Colonic mucosa (tissue), 4 donors: ENCODE data around the gene SMIM41. TPM values are rescaled to one million over a fixed set of nuclear protein-coding genes. Genes with fewer than 3 reads are reported as not detected.

Experiments used
- DNase-seq: peaks from one replicate; pipeline ENCODE4 v3.0.0-alpha.2; 2020
- H3K27ac ChIP-seq: fragments of 200-600 bp; one replicate; pipeline ENCODE4 v1.8.0; 2021
- H3K27me3 ChIP-seq: fragments of 200-600 bp; one replicate; pipeline ENCODE4 v1.8.0; 2021
- H3K36me3 ChIP-seq: fragments of 200-600 bp; one replicate; pipeline ENCODE4 v1.8.0; 2021
- H3K4me1 ChIP-seq: fragments of 200-600 bp; one replicate; pipeline ENCODE4 v1.8.0; 2021; ENCODE audit warnings: mild to moderate bottlenecking
- H3K4me3 ChIP-seq: fragments of 200-600 bp; one replicate; pipeline ENCODE4 v1.8.0; 2021
- H3K9ac ChIP-seq, 2 donors: one replicate each; pipeline ENCODE4 v1.7.0; 2013; ENCODE audit warnings: control low read depth in 2 of 2, low read depth in 2 of 2, low read length in 2 of 2
- H3K9me3 ChIP-seq: fragments of 200-600 bp; one replicate; pipeline ENCODE4 v1.8.0; 2021
- intact Hi-C: fragments of 100-400 bp; cut with DNase I; formaldehyde crosslinking; loops from one replicate; pipeline ENCODE4 v1.14.1; 2022
- total RNA-seq, 2 donors: library from RNA; stranded (reverse); fragmentation: NEBNext Ultra II Directional in 1 of 2; extraction: Animal tissue kit (Norgen Biotek cat#: 25700) in 1 of 2; gene quantifications; one replicate each; pipeline ENCODE4 v1.2.1, GENCODE V29; 2021
- TF ChIP-seq, protein P1 (sequence below): fragments of 200-600 bp; IDR thresholded peaks from one replicate; pipeline ENCODE4 v1.8.0; 2022; ENCODE audit warnings: antibody characterized with exemption, mild to moderate bottlenecking
- donor health status: healthy.
- donor health status: DM: no; HTN: no; CAD: no.
- donor health status: DM: no; HTN: no; CAD: no.

SMIM41 gene
- total RNA-seq, 2 donors from 2014 or later: 0.30 to 0.58 TPM

DNA sequence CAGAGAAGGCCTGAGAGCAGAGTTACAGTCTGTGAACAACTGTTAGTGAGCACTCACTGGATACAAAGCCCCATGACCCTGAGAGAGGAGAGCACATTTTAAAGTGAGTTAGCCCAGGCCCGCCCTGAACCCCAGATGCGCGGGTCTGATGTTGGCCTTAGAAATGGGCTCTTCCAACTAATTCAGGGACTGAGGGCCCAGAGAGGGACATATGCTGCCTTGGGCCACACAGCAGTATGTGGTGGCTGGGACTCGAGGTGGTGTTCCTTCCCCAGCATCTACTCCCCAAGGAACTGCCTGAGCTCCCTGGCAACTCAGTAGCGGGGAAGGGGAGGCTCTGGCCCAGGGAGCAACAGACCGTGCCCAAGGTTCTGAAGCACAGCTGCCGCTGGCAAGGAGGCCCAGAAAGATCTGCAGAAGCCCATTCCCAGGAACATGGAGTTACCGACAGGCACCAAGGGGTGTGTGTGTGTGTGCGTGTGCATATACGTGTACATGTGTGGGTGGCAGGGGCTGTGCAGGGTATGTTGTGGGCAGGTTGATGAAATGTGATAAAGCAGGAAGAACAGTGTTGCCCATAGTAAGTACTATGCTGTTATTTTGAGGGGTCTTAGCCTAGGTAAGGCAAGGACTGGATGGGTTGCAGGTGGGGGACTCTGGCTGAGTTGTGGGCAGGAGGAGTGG is 71.8 kb downstream of the SMIM41 start:
- H3K36me3 ChIP-seq: no peaks in the 10 kb centered on the region
- H3K4me1 ChIP-seq: peaks cover 24% of the 10 kb centered on the region
- no peaks in the 10 kb centered on the region for H3K27me3 ChIP-seq
- no peak for DNase-seq
- peak overlapping the region; percentile 46 to 66 for H3K9ac ChIP-seq
- TF ChIP-seq, protein P1, sequence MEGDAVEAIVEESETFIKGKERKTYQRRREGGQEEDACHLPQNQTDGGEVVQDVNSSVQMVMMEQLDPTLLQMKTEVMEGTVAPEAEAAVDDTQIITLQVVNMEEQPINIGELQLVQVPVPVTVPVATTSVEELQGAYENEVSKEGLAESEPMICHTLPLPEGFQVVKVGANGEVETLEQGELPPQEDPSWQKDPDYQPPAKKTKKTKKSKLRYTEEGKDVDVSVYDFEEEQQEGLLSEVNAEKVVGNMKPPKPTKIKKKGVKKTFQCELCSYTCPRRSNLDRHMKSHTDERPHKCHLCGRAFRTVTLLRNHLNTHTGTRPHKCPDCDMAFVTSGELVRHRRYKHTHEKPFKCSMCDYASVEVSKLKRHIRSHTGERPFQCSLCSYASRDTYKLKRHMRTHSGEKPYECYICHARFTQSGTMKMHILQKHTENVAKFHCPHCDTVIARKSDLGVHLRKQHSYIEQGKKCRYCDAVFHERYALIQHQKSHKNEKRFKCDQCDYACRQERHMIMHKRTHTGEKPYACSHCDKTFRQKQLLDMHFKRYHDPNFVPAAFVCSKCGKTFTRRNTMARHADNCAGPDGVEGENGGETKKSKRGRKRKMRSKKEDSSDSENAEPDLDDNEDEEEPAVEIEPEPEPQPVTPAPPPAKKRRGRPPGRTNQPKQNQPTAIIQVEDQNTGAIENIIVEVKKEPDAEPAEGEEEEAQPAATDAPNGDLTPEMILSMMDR: no peak
- H3K27ac ChIP-seq: peak overlapping the region; percentile 68
- no peaks in the 10 kb centered on the region for H3K9me3 ChIP-seq
- no peak overlapping the region for H3K4me3 ChIP-seq
- intact Hi-C loops: no loop called here

DNA sequence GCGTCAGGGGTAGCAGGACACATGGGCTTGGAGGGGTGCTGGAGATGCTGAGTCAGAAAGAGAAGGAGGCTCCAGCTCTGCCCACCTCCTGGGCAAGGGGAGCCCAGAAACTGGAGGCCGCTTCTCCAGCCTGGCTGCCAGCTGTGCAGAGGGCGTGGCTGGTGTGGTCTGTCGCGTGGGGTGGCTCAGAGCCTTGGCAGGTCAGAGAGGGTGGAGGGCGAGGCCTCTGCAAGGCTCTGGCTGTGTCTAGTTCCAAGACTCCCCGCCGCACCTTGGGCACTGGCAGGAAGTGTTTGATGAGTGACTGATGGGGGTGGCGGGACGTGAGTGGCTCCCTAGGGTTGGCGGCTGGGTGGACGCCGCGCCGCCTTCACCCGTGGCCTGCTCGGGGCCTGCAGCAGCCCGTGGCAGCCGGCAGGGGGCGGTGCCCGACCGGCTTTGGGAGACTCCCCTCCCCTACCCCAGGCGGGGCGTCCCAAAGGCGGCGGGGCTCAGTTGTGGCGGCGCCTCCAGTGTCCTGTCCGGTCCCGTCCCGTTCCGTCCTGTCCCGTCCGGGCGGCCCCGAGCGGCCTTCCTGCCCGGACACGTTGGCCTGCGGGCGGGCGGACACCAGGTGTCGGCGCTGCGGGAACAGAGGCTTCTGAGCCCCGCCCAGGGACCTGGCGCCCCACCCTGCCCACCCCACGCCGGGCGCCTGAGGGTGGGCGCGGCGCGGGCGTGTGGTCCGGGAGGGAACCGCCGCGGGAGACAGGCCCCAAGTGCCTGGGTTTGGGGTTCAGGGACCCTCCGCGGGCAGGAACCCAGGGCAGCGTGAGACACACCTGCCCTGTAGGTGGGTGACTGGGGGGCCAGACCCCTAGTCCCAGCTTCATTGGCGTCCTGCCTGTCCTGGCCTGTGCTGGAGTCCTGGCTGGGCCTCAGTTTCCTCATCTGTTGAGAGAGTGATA is 72.6 kb downstream of the SMIM41 start:
- Histone ChIP-seq H3K27ac (peak overlapping the region; percentile 68), H3K4me1 (peaks cover 18% of the 10 kb centered on the region), H3K4me3 (peak overlapping the region; percentile 37)

GRCh38 chr12:52152905-52153317 is 73.4 kb downstream of the SMIM41 start:
- H3K27ac ChIP-seq: no peak overlapping the region
- peak overlapping the region; percentile 18 to 64 for H3K9ac ChIP-seq
- no peak overlapping the region for H3K4me3 ChIP-seq
- DNase-seq: no peak
- peaks cover 10% of the 10 kb centered on the region for H3K4me1 ChIP-seq
- H3K36me3 ChIP-seq: no peaks in the 10 kb centered on the region
- H3K9me3 ChIP-seq: no peaks in the 10 kb centered on the region
- intact Hi-C loops: no loop called here
- TF ChIP-seq, protein P1: no peak
- H3K27me3 ChIP-seq: no peaks in the 10 kb centered on the region

More for the DNA sequence above, 72.6 kb downstream of the SMIM41 start:
- H3K9me3 ChIP-seq: no peaks in the 10 kb centered on the region
- TF ChIP-seq, protein P1: peak; percentile 93
- peak overlapping the region; percentile 46 to 66 for H3K9ac ChIP-seq
- DNase-seq: peak; percentile 77
- intact Hi-C loops: no loop called here
- no peaks in the 10 kb centered on the region for H3K36me3 ChIP-seq
- H3K27me3 ChIP-seq: no peaks in the 10 kb centered on the region

DNA sequence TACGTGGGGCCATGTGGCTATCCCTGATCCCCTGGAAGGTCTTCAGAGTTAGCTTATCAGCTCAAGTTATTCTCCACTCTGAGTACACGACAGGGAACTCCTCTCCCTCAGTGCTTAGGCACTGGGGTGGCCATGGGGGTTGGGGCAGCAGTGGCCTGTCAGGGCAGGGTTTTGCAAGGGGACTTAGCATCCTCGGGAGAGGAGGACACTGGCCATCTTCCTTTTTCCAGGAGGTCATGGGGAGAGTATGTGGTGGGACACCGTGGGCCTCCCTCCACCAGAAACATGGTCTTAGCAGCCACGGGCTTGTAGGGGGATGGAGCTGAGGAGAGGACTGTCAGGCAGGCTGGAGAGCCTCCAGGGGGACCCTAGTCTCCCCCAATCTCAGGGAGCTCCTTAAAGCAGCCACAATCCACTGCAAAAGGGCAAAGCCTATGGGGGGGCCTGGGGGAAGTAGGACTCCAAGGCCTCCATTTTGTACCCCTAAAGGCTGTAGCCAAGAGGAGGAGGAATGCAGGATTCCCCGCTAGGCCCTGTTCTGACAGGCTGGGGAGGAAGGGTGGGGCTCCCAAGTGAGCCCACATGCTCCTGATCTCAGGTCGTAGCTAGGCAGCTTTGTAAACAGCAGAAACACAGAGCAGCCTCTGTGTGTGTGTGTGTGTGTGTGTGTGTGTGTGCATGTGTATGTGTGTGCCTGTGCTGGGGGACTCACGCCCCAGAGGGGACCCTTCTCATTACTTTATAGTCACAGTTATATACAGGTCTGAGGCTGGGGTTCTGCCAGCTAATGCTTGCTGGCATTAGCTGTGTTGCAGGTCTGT is 75.8 kb downstream of the SMIM41 start:
- Histone ChIP-seq H3K27ac (no peak overlapping the region), H3K4me1 (peaks cover 4% of the 10 kb centered on the region), H3K9me3 (no peaks in the 10 kb centered on the region), H3K36me3 (no peaks in the 10 kb centered on the region), H3K9ac (peak overlapping the region in 1 of 2 donors; percentile 29), H3K27me3 (no peaks in the 10 kb centered on the region), H3K4me3 (no peak overlapping the region)
- intact Hi-C loops: loop anchor here (5.0 kb wide), 2 partner anchors 427 to 722 kb away; no protein-coding TSS in a partner anchor
- peak; percentile 46 for DNase-seq
- TF ChIP-seq, protein P1: no peak

DNA sequence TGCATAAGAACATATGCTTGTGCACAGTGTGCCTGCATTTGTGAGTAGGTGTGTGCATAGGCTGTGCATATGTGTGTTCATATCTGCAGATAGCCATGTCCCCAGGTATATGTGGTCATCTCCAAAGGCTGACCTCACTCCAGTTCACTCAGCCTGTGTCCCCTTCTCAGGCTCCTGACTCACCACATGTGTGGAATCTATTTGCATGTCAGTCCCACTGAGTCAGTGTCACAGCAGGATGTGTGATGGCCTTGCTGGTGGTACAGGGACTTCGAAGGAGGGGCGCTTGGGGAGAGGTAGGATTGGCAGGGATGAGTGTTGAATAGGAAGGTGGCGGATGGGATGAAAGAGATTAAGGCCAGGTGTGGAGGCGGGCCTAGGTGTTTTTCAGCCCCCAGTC is 76.8 kb downstream of the SMIM41 start:
- no peaks in the 10 kb centered on the region for H3K9me3 ChIP-seq
- no peak overlapping the region for H3K9ac ChIP-seq
- no peaks in the 10 kb centered on the region for H3K27me3 ChIP-seq
- peaks cover 4% of the 10 kb centered on the region for H3K4me1 ChIP-seq
- TF ChIP-seq, protein P1: no peak
- intact Hi-C loops: loop anchor here (2.0 to 5.0 kb wide), 3 partner anchors 172 to 721 kb away; no protein-coding TSS in a partner anchor
- no peaks in the 10 kb centered on the region for H3K36me3 ChIP-seq
- DNase-seq: no peak
- no peak overlapping the region for H3K27ac ChIP-seq
- no peak overlapping the region for H3K4me3 ChIP-seq
